ENCODE measurements around the gene GAB2.
"Not testable (repeated sequence)": the region's sequence is repeated elsewhere in the genome, so short reads cannot be mapped to it uniquely, and the experiment has no call there.

GAB2 gene

DNA sequence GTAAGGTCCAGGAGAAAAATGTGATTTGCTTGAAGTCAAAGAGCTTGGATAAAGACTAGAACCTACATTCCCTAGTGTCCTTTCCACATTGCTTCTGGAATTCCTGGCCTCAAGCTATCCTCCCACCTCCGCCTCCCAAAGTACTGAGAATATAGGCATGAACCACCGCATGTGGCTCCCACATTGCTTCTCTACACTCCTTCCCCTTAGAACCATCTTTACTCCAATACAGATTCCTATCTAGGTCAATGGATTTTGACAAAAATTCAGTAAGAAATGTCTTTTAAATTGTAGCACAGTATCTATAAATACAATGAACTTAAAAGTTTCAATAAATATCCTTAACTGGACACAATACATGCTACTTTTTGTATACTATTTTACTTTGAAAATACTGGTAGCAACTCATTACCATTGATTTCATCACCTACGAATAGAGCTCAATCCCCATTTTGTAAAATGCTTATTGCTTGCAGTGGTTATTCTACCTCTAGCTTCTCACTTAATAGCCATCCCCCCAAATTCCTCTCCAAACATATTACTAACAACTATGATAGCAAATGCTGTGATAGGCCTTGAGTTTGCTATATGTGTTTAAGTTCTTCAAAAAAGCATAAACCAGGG is 53.4 kb downstream of the GAB2 start:
- DNase-seq (ENCODE audit: low read depth) = no peak

DNA sequence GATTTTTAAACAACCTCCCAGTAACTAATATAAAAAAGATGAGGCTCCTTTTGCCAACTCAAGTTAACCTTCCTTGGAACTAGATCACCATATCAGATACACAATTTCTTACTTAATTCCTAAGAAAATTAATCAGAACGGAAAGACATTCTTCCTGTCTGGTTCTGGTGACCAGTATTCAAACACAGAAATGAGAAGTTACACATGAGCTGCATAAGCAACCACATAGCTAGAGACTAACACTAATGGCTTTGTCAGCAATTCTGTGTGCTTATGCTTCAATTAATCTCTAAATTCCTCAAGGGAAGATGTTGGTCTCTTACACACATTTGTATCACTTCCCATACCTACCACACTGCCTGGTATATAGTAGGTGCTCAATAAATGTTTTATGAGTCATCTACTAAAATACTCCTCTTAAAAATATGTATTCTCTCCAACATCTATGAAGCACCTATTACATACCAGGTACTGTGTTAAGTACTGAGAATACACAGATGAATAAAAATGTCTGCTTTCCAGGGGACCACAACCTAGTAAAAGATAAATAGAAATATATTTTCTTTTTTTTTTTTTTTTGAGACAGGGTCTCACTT is 54.5 kb downstream of the GAB2 start:
- no peak for DNase-seq (ENCODE audit: low read depth)

DNA sequence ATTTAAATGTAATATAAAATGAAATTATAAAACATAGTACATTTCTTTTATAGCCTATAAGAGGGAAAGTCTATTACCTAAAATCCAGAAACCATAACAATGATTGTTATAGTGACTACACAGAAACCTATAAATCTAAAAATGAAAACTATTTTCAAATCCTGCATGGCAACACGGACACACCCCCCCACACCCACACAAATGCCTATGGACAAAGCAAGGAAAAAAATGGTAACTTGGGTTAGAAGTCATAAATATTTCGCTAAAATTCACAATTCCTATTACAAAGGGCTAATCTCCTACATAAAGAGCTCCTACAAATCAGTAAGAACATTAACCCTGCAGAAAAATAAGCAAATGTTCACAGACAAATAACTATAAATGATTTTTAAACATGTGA is 56.4 kb downstream of the GAB2 start:
- DNase-seq (ENCODE audit: low read depth) = no peak

DNA sequence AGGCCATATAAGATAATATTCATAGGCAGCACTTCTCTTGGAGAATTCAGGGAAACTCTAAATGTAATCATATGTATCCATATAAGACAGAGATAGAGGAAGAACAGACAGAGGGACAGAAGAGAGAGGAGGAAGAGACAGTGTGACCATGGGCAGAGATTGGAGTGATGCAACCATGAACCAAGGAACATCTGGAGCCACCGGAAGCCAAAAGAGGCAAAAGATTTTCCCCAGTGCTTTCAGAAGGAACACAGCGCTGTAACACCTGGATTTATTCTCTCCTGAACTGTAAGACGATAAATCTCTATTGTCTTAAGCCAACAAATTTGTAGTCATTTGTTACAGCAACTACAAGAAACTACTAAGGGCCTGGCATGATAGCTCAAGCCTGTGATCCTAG is 57.7 kb downstream of the GAB2 start:
- no peak for DNase-seq (ENCODE audit: low read depth)

DNA sequence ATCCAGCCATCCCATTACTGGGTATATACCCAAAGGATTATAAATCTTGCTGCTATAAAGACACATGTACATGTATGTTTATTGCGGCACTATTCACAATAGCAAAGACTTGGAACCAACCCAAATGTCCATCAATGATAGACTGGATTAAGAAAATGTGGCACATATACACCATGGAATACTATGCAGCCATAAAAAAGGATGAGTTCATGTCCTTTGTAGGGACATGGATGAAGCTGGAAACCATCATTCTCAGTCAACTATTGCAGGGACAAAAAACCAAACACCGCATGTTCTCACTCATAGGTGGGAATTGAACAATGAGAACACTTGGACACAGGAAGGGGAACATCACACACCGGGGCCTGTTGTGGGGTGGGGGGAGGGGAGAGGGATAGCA is 59.7 kb downstream of the GAB2 start:
- not testable (repeated sequence) for DNase-seq (ENCODE audit: low read depth)

DNA sequence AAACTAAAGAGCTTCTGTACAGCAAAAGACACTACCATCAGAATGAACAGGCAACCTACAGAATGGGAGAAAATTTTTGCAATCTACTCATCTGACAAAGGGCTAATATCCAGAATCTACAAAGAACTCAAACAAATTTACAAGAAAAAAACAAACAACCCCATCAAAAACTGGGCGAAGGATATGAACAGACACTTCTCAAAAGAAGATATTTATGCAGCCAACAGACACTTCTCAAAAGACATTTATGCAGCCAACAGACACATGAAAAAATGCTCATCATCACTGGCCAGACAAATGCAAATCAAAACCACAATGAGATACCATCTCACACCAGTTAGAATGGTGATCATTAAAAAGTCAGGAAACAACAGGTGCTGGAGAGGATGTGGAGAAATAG is 60.2 kb downstream of the GAB2 start:
- not testable (repeated sequence) for DNase-seq (ENCODE audit: low read depth)

DNA sequence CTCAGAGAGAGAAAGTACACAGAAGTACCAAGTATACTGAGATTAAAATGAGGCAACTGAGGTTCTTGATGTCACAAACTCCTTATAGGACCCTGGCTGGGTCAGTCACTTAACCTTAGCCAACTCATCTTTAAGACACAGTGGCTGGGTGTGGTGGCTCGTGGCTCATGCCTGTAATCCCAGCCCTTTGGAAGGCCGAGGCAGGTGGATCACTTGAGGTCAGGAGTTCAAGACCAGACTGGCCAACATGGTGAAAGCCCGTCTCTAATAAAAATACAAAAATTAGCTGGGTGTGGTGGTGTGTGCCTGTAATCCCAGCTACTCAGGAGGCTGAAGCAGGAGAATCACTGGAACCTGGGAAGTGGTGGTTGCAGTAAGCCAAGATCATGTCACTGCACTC is 61.9 kb downstream of the GAB2 start:
- DNase-seq (ENCODE audit: low read depth) = not testable (repeated sequence)

DNA sequence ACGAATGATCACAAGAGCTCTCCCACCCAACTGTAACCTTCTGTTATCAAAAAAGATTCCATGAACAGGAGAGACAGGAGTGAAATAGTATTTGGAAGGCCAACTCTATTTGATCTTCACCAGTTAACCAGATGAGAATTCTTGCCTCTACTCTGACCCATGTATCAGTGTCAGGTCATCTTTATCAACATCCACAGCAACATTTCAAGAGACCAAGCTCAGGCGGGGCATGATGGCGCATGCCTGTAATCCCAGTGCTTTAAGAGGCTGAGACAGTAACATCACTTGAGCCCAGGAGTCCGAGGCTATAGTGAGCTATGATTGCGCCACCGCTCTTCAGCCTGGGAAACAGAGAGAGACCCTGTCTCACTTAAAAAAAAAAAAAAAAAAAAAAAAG is 62.3 kb downstream of the GAB2 start:
- DNase-seq (ENCODE audit: low read depth) = no peak

DNA sequence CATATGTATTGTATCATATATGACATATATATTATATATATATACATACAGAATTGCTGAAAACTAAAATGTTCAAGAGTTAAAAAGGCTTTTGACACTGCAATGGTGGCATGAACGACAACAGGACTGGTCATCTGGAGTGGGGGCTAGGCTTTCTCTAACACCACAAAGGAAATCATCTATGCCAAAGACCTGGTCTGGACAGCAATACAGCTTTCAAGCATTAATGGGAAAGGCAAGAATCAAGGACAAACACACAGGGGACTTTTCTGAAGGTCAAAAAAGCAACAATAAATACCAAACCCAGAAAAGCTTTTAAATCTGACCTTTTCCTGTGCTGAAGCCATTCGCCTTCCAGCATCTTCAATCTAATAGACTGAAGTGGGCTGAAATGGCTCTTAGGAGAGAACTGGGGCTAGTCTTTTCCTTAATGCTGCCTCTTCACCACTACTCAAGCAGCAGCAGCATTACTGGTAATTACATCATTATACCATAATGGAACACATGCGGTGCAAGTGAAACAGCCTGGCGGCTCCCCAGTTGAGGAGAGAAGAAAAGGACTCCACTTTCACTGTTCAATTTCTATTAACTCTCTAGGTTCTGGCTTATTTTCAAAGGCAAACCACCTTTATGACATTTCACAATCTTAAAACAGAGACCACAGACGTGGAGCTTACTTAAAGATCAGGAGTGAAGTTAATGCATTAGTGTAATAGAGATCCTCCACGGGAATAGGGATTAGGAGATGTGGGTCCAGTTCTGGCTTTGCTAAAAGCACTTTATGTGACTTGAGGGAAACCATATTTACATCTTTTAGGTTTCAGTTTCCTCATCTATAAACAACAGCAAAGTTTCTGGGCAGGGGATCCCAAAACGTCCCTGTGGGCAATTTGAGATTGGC is 63.0 kb downstream of the GAB2 start:
- DNase-seq (ENCODE audit: low read depth) = no peak

DNA sequence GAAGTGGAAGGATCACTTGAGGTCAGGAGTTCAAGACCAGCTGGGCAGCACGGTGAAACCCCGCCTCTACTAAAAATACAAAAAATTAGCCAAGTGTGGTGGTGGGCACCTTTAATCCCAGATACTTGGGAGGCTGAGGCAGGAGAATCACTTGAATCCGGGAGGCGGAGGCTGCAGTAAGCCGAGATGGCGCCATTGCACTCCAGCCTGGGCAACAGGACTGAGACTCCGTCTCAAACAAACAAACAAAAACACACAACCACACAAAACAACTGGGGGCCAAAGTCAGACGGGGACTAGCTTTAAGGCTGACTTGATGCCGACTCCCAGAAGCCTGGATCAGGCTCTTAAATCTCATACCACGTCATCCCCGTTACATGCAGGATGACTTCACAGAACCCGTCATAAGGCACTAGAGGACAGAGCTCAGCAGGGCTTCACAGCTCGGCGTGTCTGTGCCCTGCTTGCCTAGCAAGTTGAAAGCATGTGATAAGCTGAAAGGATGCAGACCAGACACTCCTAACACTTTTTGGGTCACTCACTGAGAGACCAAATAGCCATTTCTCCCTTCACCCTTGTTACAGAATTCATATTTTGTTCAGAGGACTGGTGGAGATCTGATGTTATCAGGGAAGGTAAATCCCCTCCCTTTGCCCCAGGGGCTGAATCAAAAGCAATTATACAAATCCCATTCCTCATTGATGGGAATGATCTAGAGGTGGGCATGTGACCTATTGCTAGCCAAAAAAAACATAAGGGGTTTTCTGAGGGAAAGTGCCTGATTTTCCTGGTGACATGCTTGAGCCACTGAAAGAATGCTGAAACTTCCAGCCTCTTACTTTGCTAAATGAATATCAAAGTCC is 65.4 kb downstream of the GAB2 start:
- DNase-seq (ENCODE audit: low read depth) = no peak

DNA sequence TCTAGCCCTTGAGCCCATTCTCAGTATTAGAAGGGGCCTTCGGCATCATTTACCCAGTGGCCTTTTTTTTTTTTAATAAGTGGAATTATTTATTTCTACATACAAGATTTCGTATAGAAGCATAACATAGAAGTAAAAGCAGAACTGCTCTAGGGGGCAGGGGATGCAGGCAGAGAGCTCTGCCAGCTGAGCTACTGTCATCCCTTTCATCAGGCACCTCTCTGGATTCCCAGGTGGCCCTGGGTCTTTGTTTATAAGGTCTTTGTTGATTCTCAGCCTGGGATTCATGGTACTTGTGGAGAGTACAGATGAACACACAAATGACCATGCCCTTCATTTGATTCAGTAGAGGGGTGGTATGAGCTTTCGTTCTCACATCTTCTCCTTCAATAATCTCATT is 66.4 kb downstream of the GAB2 start:
- no peak for DNase-seq (ENCODE audit: low read depth)

DNA sequence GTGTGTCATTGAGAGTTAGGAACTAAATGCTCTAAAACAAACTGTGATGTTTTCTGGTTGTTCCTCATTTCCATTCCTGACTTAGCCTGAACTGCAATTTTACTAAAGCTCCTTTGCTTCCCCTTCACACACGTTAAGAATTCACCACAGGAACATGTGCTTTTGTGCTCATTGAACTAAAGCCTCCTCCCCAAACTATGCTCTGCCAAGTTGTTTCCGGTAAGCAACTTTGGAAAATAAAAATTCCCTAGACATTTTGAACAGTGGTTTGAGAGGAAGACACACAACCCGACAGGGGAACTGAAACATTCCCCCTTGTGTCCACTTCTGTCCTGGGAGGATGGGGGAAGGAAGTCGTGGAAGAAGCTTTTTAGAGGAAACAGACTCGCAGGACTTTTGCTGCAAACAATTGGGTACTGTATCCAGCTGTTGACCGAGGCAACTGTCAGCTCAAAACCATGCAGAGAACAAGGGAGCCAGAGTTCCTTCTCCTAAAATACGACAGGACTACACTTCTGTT is 66.9 kb downstream of the GAB2 start:
- DNase-seq (ENCODE audit: low read depth) = no peak

DNA sequence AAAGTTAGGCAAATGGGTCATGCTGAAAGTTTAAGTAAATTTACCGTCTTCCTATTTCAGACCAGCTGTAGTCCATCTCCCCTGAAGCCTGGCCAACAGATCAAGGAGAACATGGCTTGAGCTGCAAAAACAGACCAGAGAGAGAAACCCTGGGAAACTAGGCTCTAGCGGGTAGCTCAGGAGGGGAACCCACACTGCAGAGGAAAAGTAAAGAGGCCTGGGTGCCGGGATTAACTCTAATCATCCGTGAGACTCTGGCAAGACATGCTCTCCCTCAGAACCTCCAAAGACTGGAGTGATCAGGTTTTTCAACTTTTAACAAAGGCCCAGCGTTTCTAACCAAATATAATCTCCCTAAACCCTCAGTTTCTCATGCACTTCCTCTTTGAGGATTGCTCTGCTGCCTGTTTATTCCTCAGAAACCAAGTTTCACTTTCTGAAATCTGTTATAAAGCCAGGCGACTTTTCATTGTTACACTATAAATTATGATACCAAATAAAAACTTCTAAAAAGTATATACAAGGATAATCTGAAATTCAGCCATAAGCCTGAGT is 67.5 kb downstream of the GAB2 start:
- DNase-seq (ENCODE audit: low read depth) = no peak

DNA sequence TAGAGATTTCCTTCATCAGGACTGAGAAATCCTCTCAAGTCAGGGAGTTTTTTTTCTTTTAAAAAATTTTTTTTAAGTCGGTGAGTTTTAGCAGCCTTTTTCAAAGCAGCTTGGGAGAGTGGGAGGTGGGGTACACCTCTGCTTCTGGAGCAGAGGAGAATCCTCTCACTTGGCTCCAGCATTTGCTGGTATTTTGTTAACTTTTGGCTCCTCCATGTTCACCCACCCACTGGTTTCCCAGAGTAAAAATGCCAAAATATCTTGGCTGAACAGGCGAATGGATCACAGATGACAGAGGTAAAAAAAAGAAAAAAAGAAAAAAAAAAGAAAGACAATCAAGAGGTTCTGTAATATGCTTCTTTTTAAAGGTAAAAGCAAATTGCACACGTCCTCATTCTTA is 68.0 kb downstream of the GAB2 start:
- DNase-seq (ENCODE audit: low read depth) = no peak

DNA sequence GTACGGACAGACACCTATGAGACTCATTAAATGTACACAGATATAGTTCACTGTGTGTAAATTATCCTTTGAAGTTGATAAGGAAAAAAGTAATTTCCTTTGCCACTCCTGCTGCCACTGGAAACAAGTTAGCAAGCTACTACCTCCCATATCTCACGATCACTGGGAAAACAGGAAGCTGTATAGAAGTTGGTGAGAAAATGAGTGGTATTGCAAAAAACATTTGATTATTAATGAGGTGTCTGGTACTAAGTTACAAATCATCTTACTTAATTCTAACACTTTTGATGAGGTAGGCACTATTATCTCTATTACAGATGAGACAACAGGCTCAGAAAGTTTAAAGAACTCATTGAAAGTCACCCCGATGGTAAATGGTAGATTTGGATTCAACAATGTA is 68.5 kb downstream of the GAB2 start:
- DNase-seq (ENCODE audit: low read depth) = no peak

DNA sequence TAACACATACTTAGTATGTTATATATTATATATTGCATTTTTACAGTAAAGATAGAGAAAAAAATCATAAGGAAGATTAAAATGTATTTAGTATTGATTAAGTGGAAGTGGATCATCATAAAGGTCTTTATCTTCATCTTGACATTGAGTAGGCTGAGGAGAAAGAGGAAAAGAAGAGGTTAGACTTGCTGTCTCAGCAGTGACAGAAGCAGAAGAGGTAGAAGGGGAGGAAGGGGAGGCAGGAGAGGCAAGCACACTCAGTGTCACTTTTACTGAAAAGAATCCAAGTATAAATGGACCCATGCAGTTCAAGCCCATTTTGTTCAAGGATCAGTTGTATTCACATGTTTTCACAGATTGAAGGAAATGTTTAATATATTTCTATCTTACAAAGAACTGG is 69.7 kb downstream of the GAB2 start:
- DNase-seq (ENCODE audit: low read depth) = no peak

DNA sequence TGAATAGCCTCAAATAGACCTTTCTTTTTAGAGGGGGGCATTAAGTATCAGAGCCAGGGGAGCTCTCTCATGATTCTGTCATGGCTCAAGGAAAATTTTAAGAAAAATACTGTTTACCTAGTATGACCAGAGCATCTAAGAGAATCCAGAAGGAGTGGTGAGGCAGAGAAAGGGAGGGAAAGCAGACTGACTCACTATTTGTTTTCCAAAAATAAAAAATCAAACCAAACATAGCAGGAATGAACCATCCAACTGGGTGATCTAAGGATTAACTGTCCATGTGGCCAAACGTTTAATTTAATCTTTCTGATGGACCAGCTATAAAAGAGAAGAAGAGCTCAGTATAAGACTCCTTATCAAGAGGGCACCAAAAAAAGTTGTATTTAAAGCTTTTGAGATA is 70.8 kb downstream of the GAB2 start:
- no peak for DNase-seq (ENCODE audit: low read depth)

DNA sequence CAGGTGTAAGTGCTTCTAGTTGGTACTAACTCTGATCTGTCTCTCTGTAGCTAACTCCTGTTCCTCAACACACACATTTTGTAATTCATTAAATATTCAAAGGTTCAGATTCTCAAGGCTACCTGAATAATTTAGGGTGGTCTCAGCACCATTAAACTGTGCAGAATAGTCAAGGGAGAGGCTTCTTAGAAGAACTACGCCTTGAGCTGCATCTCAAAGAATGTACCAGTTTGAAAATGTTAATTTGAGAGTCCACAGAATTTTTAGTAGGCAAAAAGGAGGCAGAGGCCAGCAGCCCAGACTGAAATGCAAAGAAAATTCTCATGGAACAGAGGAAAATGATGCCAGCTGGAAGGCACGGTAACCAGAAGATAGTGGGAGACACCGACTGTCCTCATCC is 72.2 kb downstream of the GAB2 start:
- no peak for DNase-seq (ENCODE audit: low read depth)

DNA sequence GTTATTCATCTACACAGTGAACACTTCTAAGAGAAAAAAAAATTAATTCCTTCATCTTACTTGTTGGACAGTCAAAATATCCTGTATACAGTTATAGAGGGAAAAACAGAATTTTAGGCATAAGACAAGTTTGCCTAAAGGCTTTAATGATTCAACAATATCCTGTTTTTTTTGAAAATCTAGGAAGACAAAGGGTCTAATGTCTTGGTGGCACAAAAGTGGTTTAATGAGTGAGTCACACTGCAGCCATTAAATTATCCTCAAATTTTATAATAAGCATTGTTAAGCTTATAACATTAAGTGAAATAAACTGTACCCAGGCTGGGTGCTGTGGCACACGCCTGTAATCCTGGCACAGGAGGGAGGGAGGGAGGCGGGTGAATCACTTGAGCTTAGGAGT is 72.9 kb downstream of the GAB2 start:
- no peak for DNase-seq (ENCODE audit: low read depth)

DNA sequence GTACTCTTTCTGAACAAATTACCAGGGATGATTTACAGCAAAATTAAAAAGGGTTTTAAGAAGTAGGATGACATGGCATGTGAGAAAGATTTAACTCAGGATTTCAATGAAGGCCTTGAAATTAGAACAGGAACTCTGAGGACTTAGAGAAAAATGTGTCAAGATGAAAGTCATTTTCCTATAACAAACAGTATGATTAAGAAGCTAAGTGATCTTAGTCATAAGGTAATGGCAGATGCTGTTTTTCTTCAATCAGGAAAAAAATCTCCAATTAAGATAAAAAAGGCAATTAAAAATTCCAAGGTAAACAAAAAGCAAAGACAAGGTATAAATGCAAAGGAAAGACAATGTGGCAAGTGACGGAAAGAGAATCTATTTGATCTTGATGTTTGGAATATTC is 73.5 kb downstream of the GAB2 start:
- DNase-seq (ENCODE audit: low read depth) = no peak

DNA sequence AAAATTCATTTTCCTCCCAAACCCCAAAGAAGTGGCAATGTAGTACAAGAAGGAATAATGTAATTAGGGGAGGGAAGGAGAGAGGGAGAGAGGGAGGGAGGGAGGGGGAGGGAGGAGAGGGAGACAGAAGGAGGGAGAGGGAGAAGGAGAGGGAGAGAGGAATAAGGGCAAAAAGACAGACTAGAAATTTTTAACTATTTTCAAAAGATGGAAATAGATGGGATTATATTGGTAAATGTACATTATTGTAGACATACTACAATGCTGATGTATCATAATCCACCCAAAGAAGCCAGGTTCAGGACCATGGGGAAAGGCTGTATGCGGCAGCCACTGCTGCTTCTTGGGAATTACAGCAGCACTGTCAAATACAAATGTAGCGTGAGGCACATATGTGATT is 74.3 kb downstream of the GAB2 start:
- no peak for DNase-seq (ENCODE audit: low read depth)

DNA sequence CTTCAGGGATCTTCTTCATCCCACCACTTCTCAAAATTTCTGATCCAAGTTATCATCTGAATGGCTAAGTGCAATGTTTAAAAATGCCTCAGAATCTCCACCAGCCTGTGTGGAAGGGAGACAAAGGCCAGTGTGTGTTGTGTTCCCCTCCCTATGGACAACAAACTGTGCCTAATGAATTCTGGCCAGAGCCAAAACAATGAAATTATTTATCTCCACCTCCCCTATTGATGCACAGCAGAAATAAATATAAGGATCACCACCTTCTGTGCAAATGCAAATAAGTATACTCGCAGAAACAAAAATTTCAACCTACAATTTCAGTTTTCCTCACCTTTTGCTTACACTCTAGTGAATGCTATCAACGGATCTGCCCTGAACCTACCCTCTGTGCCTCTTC is 75.8 kb downstream of the GAB2 start:
- no peak for DNase-seq (ENCODE audit: low read depth)

Data from stimulated activated CD8-positive, alpha-beta memory T cell treated with anti-CD3 and anti-CD28 coated beads, Interleukin-15, amount 100 ng/mL, for 1 hour (primary cell).